ENCODE results near the gene KNCN.

Gene KNCN

GRCh38 chr1:46569116-46569515 is 17.7 kb upstream of the KNCN start:
- no peak for DNase-seq (ENCODE audit: low read depth, low spot score)

GRCh38 chr1:46568461-46568891 is 17.0 kb upstream of the KNCN start:
- no peak for DNase-seq (ENCODE audit: low read depth, low spot score)

- DNase-seq (ENCODE audit: low read depth, low spot score), result no peak
These were observed 11.9 kb upstream of the KNCN start for GRCh38 chr1:46563341-46563740.

GRCh38 chr1:46562498-46562897 is 11.1 kb upstream of the KNCN start:
- DNase-seq (ENCODE audit: low read depth, low spot score), result no peak

- DNase-seq (ENCODE audit: low read depth, low spot score), result no peak
These were observed 7.5 kb upstream of the KNCN start for GRCh38 chr1:46558966-46559365.

- no peak for DNase-seq (ENCODE audit: low read depth, low spot score)
These were observed 6.9 kb upstream of the KNCN start for GRCh38 chr1:46558141-46558963.

- DNase-seq (ENCODE audit: low read depth, low spot score), result no peak
These were observed 6.0 kb upstream of the KNCN start for GRCh38 chr1:46557403-46557802.

GRCh38 chr1:46556822-46557221 is 5.4 kb upstream of the KNCN start:
- DNase-seq (ENCODE audit: low read depth, low spot score), result no peak

- no peak for DNase-seq (ENCODE audit: low read depth, low spot score)
These were observed 4.6 kb upstream of the KNCN start for GRCh38 chr1:46555826-46556619.

- no peak for DNase-seq (ENCODE audit: low read depth, low spot score)
These were observed 3.3 kb upstream of the KNCN start for GRCh38 chr1:46554597-46555381.

- no peak for DNase-seq (ENCODE audit: low read depth, low spot score)
These were observed 2.8 kb upstream of the KNCN start for GRCh38 chr1:46554236-46554596.

GRCh38 chr1:46553506-46553905 is 2.1 kb upstream of the KNCN start:
- no peak for DNase-seq (ENCODE audit: low read depth, low spot score)

GRCh38 chr1:46552357-46553237 is 1.1 kb upstream of the KNCN start:
- DNase-seq (ENCODE audit: low read depth, low spot score), result no peak

- DNase-seq (ENCODE audit: low read depth, low spot score), result no peak
These were observed 656 bp downstream of the KNCN start for GRCh38 chr1:46550751-46551231.

GRCh38 chr1:46549697-46550681 is 1.5 kb downstream of the KNCN start:
- DNase-seq (ENCODE audit: low read depth, low spot score), result no peak

- no peak for DNase-seq (ENCODE audit: low read depth, low spot score)
These were observed 3.7 kb downstream of the KNCN start for GRCh38 chr1:46547481-46548383.

- DNase-seq (ENCODE audit: low read depth, low spot score), result no peak
These were observed 5.2 kb downstream of the KNCN start for GRCh38 chr1:46546210-46546609.

- DNase-seq (ENCODE audit: low read depth, low spot score), result no peak
These were observed 5.7 kb downstream of the KNCN start for GRCh38 chr1:46545784-46546183.

Measured in activated CD4-positive, CD25-positive, alpha-beta regulatory T cell treated with anti-CD3 and anti-CD28 coated beads, Interleukin-2, amount 50 U/mL, for 16 hours (primary cell).